Mesodermal cell (in vitro differentiated cells): ENCODE results near the gene LYSMD2. TPM values are rescaled to one million over a fixed set of nuclear protein-coding genes. Genes with fewer than 3 reads are reported as not detected.
"Not testable (repeated sequence)": the region's sequence is repeated elsewhere in the genome, so short reads cannot be mapped to it uniquely, and the experiment has no call there.

Experiments used
- H3K27ac ChIP-seq: 2 replicates; pipeline ENCODE4 v1.7.0; 2013; ENCODE audit warnings: mild to moderate bottlenecking, low read depth, low read length, moderate library complexity; ENCODE audit not compliant: severe bottlenecking
- H3K36me3 ChIP-seq: 2 replicates; pipeline ENCODE4 v1.7.1; 2013; ENCODE audit warnings: mild to moderate bottlenecking, low read length, moderate library complexity; ENCODE audit not compliant: control insufficient read depth, insufficient read depth
- H3K4me1 ChIP-seq: one replicate; pipeline ENCODE4 v1.7.1; 2013; ENCODE audit warnings: mild to moderate bottlenecking, low read length; ENCODE audit not compliant: insufficient read depth, control insufficient read depth, poor library complexity, severe bottlenecking
- H3K4me3 ChIP-seq: 2 replicates; pipeline ENCODE4 v1.7.0; 2013; ENCODE audit warnings: low read length, control low read depth, mild to moderate bottlenecking; ENCODE audit not compliant: insufficient read depth, poor library complexity, severe bottlenecking; ENCODE audit errors: extremely low read depth
- H3K9me3 ChIP-seq: 2 replicates; pipeline ENCODE4 v1.7.1; 2013; ENCODE audit warnings: mild to moderate bottlenecking, low read length, moderate library complexity; ENCODE audit not compliant: control insufficient read depth
- WGBS, 2 experiments: methylation state at CpG; one replicate each; pipeline ENCODE4 v1.1.5; 2013; ENCODE audit warnings: missing lambda C conversion rate in 2 of 2; ENCODE audit not compliant: insufficient coverage in 2 of 2; 5-methylcytosine and 5-hydroxymethylcytosine counted together
- polyA plus RNA-seq, 2 experiments: library from polyadenylated mRNA; stranded (reverse); fragments of 50-300 nt; gene quantifications; one replicate each; pipeline ENCODE4 v1.2.3, GENCODE V29; 2013

Gene LYSMD2
- 11.7 TPM for polyA plus RNA-seq (2013, experiment 1 of 2)
- polyA plus RNA-seq (2013, experiment 2 of 2), result 12.3 TPM

DNA sequence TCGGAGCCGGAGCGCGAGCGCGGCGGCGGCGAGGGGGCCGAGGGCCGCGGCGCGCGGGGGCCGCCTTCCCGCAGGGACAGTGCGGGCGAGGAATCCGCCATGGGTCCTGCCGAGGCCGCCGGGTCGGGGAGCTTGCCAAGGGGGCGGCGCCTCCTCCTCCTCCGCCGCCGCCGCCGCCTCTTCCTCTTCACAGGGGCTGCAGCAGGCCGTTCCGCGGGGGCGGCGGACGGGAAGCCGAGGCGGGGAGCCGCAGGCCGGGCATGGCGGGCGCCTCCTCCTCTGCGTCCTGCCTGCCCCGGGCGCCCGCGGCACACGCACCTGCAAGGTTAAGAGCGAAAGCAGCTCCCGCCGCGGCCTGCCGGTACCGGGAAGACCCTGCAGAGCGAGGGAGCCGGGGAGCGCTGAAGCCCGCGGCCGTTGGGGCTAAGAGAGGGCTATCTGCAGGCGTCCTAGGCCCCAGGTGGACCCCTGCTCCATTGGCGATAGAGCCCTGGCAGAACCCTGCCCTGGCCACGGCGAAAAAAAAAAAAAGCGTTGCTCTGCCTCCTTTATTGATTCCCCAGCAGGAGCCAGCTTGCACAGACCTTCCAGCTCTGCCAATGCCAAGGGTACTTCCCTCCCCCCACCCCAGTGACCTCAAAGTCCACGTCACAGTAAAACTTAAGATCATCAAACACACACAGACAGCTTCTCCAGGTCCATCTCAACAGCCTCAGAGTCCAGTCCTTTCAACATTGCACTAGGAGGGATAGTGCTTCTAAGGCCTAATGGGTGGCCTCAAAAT is at the start of gene LYSMD2:
LYSMD2 (minus strand) TSS at position 134 of the 784 bp plus-strand sequence; CDS start at position 101, 33 bp downstream.
- H3K36me3 ChIP-seq, result no peaks in the 10 kb centered on the region
- peaks cover 17% of the 10 kb centered on the region for H3K4me1 ChIP-seq
- no peak within 1 kb of the TSS for H3K27ac ChIP-seq
- peak within 1 kb of the TSS; percentile 46 for H3K4me3 ChIP-seq
- WGBS, 2 experiments, result 1% methylated on average over 51 to 60 of the region's 67 CpGs
- H3K9me3 ChIP-seq, result no peaks in the 10 kb centered on the region

GRCh38 chr15:51787130-51787529 is 49.7 kb upstream of the LYSMD2 start:
- H3K9me3 ChIP-seq, H3K27ac ChIP-seq, H3K4me1 ChIP-seq, H3K4me3 ChIP-seq: not testable (repeated sequence)
- peaks cover 16% of the 10 kb centered on the region for H3K36me3 ChIP-seq
- 76 to 79% methylated on average over 9 to 11 of the region's 11 CpGs for WGBS, 2 experiments

GRCh38 chr15:51783967-51784366 is 46.5 kb upstream of the LYSMD2 start:
- H3K9me3 ChIP-seq, result no peaks in the 10 kb centered on the region
- peaks cover 23% of the 10 kb centered on the region for H3K36me3 ChIP-seq
- no peak overlapping the region for H3K4me3 ChIP-seq
- 100% methylated on average over 1 of the region's 3 CpGs; no CpG with 5 or more reads in 1 of the 2 experiments for WGBS, 2 experiments
- no peak overlapping the region for H3K27ac ChIP-seq
- no peaks in the 10 kb centered on the region for H3K4me1 ChIP-seq

DNA sequence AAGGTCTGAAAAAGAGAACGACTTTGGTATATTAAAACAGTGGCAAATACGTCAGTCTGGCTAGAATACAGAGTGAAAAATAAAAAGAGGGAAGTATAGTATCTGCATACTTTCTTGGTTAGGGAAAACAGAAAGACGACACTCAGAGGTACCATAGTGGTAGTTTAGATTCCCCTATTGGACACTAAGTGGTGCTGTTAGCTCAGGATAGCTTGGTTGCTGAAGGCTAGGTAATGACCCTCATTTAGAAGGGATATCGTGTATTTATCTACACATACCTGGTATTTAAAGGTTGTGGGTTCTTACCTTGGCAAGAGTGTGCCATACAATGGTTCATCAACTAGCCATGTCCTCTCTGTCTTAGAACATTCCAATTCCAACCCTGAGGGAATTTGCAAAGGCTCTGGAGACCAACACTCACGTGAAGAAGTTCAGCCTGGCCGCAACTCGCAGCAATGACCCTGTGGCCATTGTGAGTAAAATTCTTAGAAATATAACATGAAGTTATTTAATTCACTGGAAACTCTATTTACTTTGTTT is 45.0 kb upstream of the LYSMD2 start:
- H3K4me1 ChIP-seq, result no peaks in the 10 kb centered on the region
- H3K9me3 ChIP-seq, result no peaks in the 10 kb centered on the region
- WGBS, 2 experiments, result 49 to 65% methylated on average over 3 of the region's 7 CpGs
- H3K4me3 ChIP-seq, result no peak overlapping the region
- H3K36me3 ChIP-seq, result peaks cover 25% of the 10 kb centered on the region
- no peak overlapping the region for H3K27ac ChIP-seq

DNA sequence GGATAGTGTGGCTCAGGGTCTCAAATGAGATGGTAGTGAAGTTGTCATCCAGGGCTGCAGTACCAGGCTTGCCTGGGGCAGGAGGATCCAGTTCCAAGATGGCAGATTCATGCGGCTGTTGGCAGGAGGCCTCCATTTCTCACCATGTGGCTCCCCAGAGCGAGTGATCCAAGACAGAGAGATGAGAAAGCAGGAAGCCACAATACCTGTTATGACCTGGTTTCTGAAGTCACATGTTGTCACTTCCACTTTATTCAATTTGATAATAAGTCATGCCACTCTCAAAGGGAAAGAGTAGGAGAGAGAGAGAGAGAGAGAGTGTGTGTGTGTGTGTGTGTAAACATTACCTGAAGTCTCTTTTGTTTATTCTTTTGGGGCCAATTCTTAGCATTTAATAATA is 44.1 kb upstream of the LYSMD2 start:
- peaks cover 24% of the 10 kb centered on the region for H3K36me3 ChIP-seq
- no peak overlapping the region for H3K27ac ChIP-seq
- no peaks in the 10 kb centered on the region for H3K9me3 ChIP-seq
- WGBS, 2 experiments, result 0% methylated on average over 1 of the region's 2 CpGs; no CpG with 5 or more reads in 1 of the 2 experiments
- no peaks in the 10 kb centered on the region for H3K4me1 ChIP-seq
- no peak overlapping the region for H3K4me3 ChIP-seq

DNA sequence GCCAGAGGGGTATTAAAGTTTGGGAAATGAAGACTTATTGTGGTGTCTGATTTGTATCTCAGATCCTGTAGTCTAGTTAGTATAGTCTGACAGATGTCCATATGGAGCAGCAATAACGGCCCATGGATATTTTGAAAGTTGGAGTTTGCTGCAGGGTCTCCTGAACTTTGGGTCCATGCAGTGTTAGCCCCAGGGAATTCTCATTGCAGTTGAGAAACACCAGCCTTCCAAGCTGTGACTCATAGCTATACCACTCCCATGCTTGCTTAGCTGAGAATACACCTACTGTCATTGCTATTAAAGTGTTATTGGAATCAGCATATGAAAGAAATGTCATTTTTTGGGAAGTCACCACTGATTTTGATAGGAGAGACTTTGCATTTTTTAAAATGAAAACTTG is 43.2 kb upstream of the LYSMD2 start:
- Histone ChIP-seq H3K27ac (no peak overlapping the region), H3K4me1 (no peaks in the 10 kb centered on the region), H3K4me3 (no peak overlapping the region), H3K36me3 (peaks cover 18% of the 10 kb centered on the region), H3K9me3 (no peaks in the 10 kb centered on the region)
- 80 to 100% methylated on average over 1 of the region's 1 CpG for WGBS, 2 experiments

GRCh38 chr15:51776952-51777569 is 39.6 kb upstream of the LYSMD2 start:
- Histone ChIP-seq H3K9me3 (no peaks in the 10 kb centered on the region), H3K4me1 (no peaks in the 10 kb centered on the region), H3K36me3 (peaks cover 19% of the 10 kb centered on the region), H3K4me3 (no peak overlapping the region), H3K27ac (no peak overlapping the region)
- 0 to 49% methylated on average over 1 to 5 of the region's 6 CpGs for WGBS, 2 experiments

DNA sequence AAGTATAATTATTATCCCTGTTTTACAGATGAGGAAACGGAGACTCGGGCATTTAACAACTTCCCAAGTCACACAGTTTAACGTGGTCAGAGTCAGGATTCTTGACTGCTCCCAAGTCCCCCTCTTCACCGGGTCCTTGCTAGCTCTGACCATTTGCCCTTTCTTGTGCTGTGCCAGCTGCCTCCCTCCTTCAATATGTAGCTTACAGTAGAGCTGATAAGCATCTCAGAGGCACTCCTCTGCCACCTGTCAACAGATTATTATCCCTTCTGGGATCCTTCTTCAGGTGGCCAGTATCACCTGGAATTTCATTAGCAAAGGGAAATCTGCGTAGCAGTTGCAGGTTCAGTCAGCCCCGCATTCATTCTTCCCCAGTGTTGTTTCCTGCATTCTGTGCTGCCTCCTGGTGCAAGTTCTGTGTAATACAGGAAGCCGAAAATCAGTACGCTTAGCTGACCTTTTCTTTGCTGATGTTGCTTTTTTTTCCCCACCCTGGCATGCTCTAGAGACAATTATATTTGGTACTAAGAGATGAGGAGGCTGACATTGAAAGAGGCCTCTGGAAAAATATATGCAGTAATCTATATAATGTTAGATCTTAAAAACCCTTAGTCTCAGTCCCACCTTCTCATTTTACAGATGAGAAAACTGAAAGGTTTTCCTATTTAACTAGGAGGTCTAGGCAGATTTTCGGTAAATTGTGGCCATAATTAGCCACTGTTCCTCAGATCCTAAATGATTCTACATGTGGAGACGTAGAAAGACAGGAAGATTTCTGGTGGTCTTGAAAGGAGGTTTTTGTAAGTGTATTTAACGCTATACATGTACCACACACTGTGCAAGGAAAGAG is 38.7 kb upstream of the LYSMD2 start:
- H3K9me3 ChIP-seq, result no peaks in the 10 kb centered on the region
- 49 to 63% methylated on average over 8 to 10 of the region's 11 CpGs for WGBS, 2 experiments
- peaks cover 15% of the 10 kb centered on the region for H3K36me3 ChIP-seq
- no peak overlapping the region for H3K4me3 ChIP-seq
- no peak overlapping the region for H3K27ac ChIP-seq
- H3K4me1 ChIP-seq, result peaks cover 6% of the 10 kb centered on the region

DNA sequence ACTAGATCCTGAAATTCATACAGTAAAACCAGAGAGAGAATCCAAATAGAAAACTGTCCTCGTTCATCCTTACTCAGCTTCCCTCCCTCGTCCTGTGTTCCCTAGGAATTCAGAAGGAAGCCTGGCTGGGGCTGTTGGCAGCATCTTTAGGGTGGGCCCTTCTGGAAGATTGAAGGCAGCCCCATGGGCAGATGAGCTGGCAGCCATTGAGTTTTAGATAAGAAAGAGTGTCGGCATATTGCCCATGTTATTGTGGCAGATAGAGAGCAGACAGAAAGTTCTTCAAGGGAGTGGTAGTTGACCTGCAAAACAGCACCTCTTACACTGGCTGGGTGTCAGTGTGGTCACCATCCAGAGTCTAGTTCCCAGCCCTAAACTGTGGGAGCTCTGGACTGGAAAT is 37.5 kb upstream of the LYSMD2 start:
- 87 to 89% methylated on average over 2 to 3 of the region's 3 CpGs for WGBS, 2 experiments
- peaks cover 13% of the 10 kb centered on the region for H3K36me3 ChIP-seq
- peaks cover 6% of the 10 kb centered on the region for H3K4me1 ChIP-seq
- no peaks in the 10 kb centered on the region for H3K9me3 ChIP-seq
- no peak overlapping the region for H3K4me3 ChIP-seq
- H3K27ac ChIP-seq, result no peak overlapping the region

DNA sequence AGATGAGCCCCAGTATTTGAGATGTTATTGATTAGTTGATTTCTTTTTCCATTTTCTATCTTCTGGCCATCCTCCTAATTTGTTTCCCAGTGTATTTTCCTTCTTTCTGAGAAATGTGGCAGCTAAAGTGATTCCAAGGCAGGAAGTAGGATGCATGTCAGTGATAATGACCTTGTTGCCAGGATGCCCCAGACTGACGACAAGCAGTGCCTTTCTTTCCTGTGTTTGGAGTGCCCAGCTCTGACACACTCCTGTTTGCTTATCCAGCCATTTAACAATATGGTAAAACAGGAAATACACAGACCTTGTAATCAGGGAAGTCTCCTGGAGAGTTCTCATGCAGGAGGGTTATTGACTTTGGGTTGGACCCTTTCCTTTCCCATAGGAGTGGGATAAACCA is 34.3 kb upstream of the LYSMD2 start:
- Histone ChIP-seq H3K4me1 (peaks cover 6% of the 10 kb centered on the region), H3K9me3 (no peaks in the 10 kb centered on the region), H3K36me3 (peaks cover 8% of the 10 kb centered on the region), H3K4me3 (no peak overlapping the region), H3K27ac (peak overlapping the region; percentile 63)
- WGBS, 2 experiments, result no CpG with 5 or more reads among the region's 1 CpG
